Gastrocnemius medialis (tissue), 4 donors: ENCODE measurements around the gene DEFB127. TPM values are rescaled to one million over a fixed set of nuclear protein-coding genes. Genes with fewer than 3 reads are reported as not detected.

Experiments
- total RNA-seq, 4 donors: library from RNA; depleted of rRNA; stranded (reverse); fragments of >200 nt; gene quantifications; one replicate each; pipeline versions ENCODE4 v1.1.0 to v1.2.3, GENCODE V29; 2016

Gene DEFB127
- total RNA-seq, 4 donors from 2014 or later, result not detected

Other genes with a start within 250 kb of the DEFB127 start
- not detected for gene DEFB125, start 69.8 kb upstream of the DEFB127 start, total RNA-seq
- gene DEFB126, start 14.9 kb upstream of the DEFB127 start, total RNA-seq, result not detected
- gene DEFB128, start 32.3 kb downstream of the DEFB127 start, total RNA-seq, result not detected
- gene DEFB129, start 69.8 kb downstream of the DEFB127 start, total RNA-seq, result not detected
- not detected for gene DEFB132, start 100.3 kb downstream of the DEFB127 start, total RNA-seq
- gene C20orf96, start 133.3 kb downstream of the DEFB127 start, total RNA-seq, result 1 to 10 TPM in 1 of 4 donors, under 1 TPM in 2, not detected in 1; 0.19 to 1.5 (median 0.58) TPM
- 1 to 10 TPM; 6.7 to 9.4 (median 7.9) TPM for gene ZCCHC3, start 140.1 kb downstream of the DEFB127 start, total RNA-seq
- gene SOX12, start 168.1 kb downstream of the DEFB127 start, total RNA-seq, result 1 to 10 TPM in 1 of 4 donors, under 1 TPM in 3; 0.15 to 1.4 (median 0.65) TPM
- 1 to 10 TPM; 1.3 to 4.7 (median 2.2) TPM for gene NRSN2, start 189.7 kb downstream of the DEFB127 start, total RNA-seq
- 1 to 10 TPM in 2 of 4 donors, under 1 TPM in 1, not detected in 1; 0.58 to 3.0 (median 2.4) TPM for gene TRIB3, start 223.3 kb downstream of the DEFB127 start, total RNA-seq